ENCODE data around the gene SART3. TPM values are rescaled to one million over a fixed set of nuclear protein-coding genes. Genes with fewer than 3 reads are reported as not detected.

SART3 gene
- total RNA-seq, 4 donors from 2014 or later, result 67.8 to 205 (median 77.7) TPM

GRCh38 chr12:108553799-108554198, 7.2 kb downstream of the SART3 start:
- Histone ChIP-seq H3K9me3 (no peaks in the 10 kb centered on the region), H3K4me1 (peaks cover 0 to 21% (median 3%) of the 10 kb centered on the region in 4 donors), H3K36me3 (peaks cover 0 to 14% (median 0%) of the 10 kb centered on the region in 3 donors), H3K4me3 (no peak overlapping the region), H3K27ac (no peak overlapping the region), H3K27me3 (no peaks in the 10 kb centered on the region)
- TF ChIP-seq CTCF (IDR thresholded peaks at IDR 0.05) (no peak), POLR2A (IDR thresholded peaks at IDR 0.05) (no peak)
- DNase-seq, result no peak

- H3K27me3 ChIP-seq, result no peaks in the 10 kb centered on the region
- peaks cover 0 to 29% (median 0%) of the 10 kb centered on the region in 3 donors for H3K36me3 ChIP-seq
- H3K4me1 ChIP-seq, result peaks cover 0 to 11% (median 2%) of the 10 kb centered on the region in 4 donors
- no peak for TF ChIP-seq CTCF (IDR thresholded peaks at IDR 0.05)
- TF ChIP-seq POLR2A (IDR thresholded peaks at IDR 0.05), result no peak
- no peak for DNase-seq
- H3K4me3 ChIP-seq, result no peak overlapping the region
- H3K27ac ChIP-seq, result no peak overlapping the region
- no peaks in the 10 kb centered on the region for H3K9me3 ChIP-seq
Measured at GRCh38 chr12:108551535-108551934, 9.4 kb downstream of the SART3 start.

GRCh38 chr12:108548954-108549521, 11.9 kb downstream of the SART3 start:
- Histone ChIP-seq H3K27me3 (no peaks in the 10 kb centered on the region), H3K9me3 (no peaks in the 10 kb centered on the region), H3K36me3 (peaks cover 0 to 53% (median 0%) of the 10 kb centered on the region in 3 donors), H3K4me3 (no peak overlapping the region), H3K27ac (no peak overlapping the region), H3K4me1 (peaks cover 0 to 11% (median 2%) of the 10 kb centered on the region in 4 donors)
- no peak for DNase-seq
- no peak for TF ChIP-seq CTCF (IDR thresholded peaks at IDR 0.05)
- no peak for TF ChIP-seq POLR2A (IDR thresholded peaks at IDR 0.05)

- Histone ChIP-seq H3K4me3 (no peak overlapping the region), H3K27me3 (no peaks in the 10 kb centered on the region), H3K9me3 (no peaks in the 10 kb centered on the region), H3K27ac (no peak overlapping the region), H3K36me3 (peaks cover 0 to 62% (median 0%) of the 10 kb centered on the region in 3 donors), H3K4me1 (peaks cover 0 to 11% (median 2%) of the 10 kb centered on the region in 4 donors)
- no peak for DNase-seq
- TF ChIP-seq POLR2A (IDR thresholded peaks at IDR 0.05) (no peak), CTCF (IDR thresholded peaks at IDR 0.05) (no peak)
Measured at GRCh38 chr12:108547686-108548085, 13.3 kb downstream of the SART3 start.

- Histone ChIP-seq H3K9me3 (no peaks in the 10 kb centered on the region), H3K27me3 (no peaks in the 10 kb centered on the region), H3K36me3 (peaks cover 0 to 81% (median 0%) of the 10 kb centered on the region in 3 donors), H3K27ac (no peak overlapping the region), H3K4me1 (no peaks in the 10 kb centered on the region), H3K4me3 (no peak overlapping the region)
- no peak for DNase-seq
- TF ChIP-seq CTCF (IDR thresholded peaks at IDR 0.05) (no peak), POLR2A (IDR thresholded peaks at IDR 0.05) (no peak)
Measured at GRCh38 chr12:108543652-108544051, 17.3 kb downstream of the SART3 start.

Measured in Peyer's patch (tissue), 4 donors.